Activated CD4-positive, alpha-beta T cell treated with anti-CD3 and anti-CD28 coated beads, Interleukin-2, amount 10 ng/mL, durations not matched to agents 7 days and 5 days (primary cell): ENCODE measurements around the gene FAM131B. TPM values are rescaled to one million over a fixed set of nuclear protein-coding genes. Genes with fewer than 3 reads are reported as not detected.

ENCODE experiments used
- CTCF ChIA-PET: fragments of 350-600 bp; sonication (Branson Sonifier 250); formaldehyde crosslinking; loops from one replicate; lab custom pipeline; 2021; ENCODE audit warnings: antibody characterized with exemption; lab: Charles Lee
- POLR2A ChIA-PET: fragments of 350-600 bp; sonication (Branson Sonifier 250); formaldehyde crosslinking; loops from one replicate; lab custom pipeline; 2021; ENCODE audit warnings: antibody characterized with exemption; lab: Charles Lee
- DNase-seq: peaks from one replicate; pipeline ENCODE4 v3.0.0-alpha.2; 2020
- H3K27ac Mint-ChIP-seq: one replicate; pipeline ENCODE4 v1.8.0; 2021; ENCODE audit warnings: mild to moderate bottlenecking, moderate library complexity, mixed read lengths
- H3K27me3 Mint-ChIP-seq: one replicate; pipeline ENCODE4 v1.8.0; 2021; ENCODE audit warnings: mixed read lengths
- H3K36me3 Mint-ChIP-seq: one replicate; pipeline ENCODE4 v1.8.0; 2021; ENCODE audit warnings: low read depth, mixed read lengths
- H3K4me1 Mint-ChIP-seq: one replicate; pipeline ENCODE4 v1.8.0; 2021; ENCODE audit warnings: mixed read lengths
- H3K4me3 Mint-ChIP-seq: one replicate; pipeline ENCODE4 v1.8.0; 2021; ENCODE audit warnings: mild to moderate bottlenecking, moderate library complexity, mixed read lengths
- H3K9me3 Mint-ChIP-seq: one replicate; pipeline ENCODE4 v1.8.0; 2021; ENCODE audit warnings: mixed read lengths
- total RNA-seq, 2 experiments: library from RNA; stranded (reverse); gene quantifications; one replicate each; pipeline ENCODE4 v1.2.3, GENCODE V29; 2021

The FAM131B gene
- total RNA-seq, 2 experiments from 2014 or later = 0.29 to 0.30 TPM

DNA sequence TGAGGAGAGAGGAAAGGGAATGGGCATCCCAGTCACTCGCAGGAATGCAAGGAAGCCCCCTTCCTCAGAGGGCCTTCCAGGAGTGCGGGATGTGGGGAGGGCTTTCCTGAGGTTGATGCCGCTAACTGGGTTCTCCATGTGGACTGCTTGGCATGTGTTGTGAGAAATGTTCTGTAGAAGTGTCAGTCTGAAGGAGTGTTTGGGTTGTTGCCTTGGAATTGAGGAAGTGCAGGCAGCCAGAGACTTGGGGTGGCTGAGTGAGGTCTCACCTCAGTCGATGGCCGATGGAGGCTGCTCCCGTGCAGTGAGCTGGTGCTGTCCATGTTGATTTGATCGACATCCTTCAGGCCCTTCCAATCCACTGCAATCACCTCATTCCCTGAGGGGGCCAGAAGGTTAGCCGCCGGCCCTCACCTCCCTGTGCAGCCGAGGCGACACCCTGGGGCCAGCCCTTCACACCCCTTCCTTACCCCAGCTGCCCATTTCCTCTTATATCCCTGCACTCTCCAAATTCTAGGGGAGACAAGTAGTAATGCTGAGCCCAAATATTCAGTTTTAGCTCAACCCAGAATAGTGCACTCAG, 2.7 kb downstream of the FAM131B start:
- H3K4me1 Mint-ChIP-seq = peaks cover 8% of the 10 kb centered on the region
- H3K36me3 Mint-ChIP-seq = no peaks in the 10 kb centered on the region
- no peaks in the 10 kb centered on the region for H3K9me3 Mint-ChIP-seq
- no peak for DNase-seq
- H3K27me3 Mint-ChIP-seq = peaks cover 53% of the 10 kb centered on the region
- no peak overlapping the region for H3K27ac Mint-ChIP-seq
- ChIA-PET POLR2A (no interaction called here), CTCF (interaction anchor here (1.1 to 2.3 kb wide), 8 partner anchors 9 to 40 kb away, joined by 3 to 11 read pairs (median 5); no protein-coding TSS in a partner anchor)
- H3K4me3 Mint-ChIP-seq = no peak overlapping the region

GRCh38 chr7:143358626-143359025, 3.9 kb downstream of the FAM131B start:
- peaks cover 8% of the 10 kb centered on the region for H3K4me1 Mint-ChIP-seq
- no peak overlapping the region for H3K27ac Mint-ChIP-seq
- no peak for DNase-seq
- H3K27me3 Mint-ChIP-seq = peaks cover 41% of the 10 kb centered on the region
- ChIA-PET CTCF (interaction anchor here (0.6 to 2.3 kb wide), 3 partner anchors 17 to 201 kb away, joined by 3 to 11 read pairs (median 4); no protein-coding TSS in a partner anchor), POLR2A (interaction anchor here (0.7 kb wide), 1 partner anchor 17 kb away, joined by 3 read pairs; no protein-coding TSS in a partner anchor)
- H3K4me3 Mint-ChIP-seq = no peak overlapping the region
- H3K36me3 Mint-ChIP-seq = no peaks in the 10 kb centered on the region
- no peaks in the 10 kb centered on the region for H3K9me3 Mint-ChIP-seq

GRCh38 chr7:143356414-143357050, 6.0 kb downstream of the FAM131B start:
- no peaks in the 10 kb centered on the region for H3K36me3 Mint-ChIP-seq
- ChIA-PET POLR2A (no interaction called here), CTCF (interaction anchor here (2.0 to 2.1 kb wide), 2 partner anchors 11 to 15 kb away, joined by 5 to 10 read pairs; no protein-coding TSS in a partner anchor)
- no peak overlapping the region for H3K4me3 Mint-ChIP-seq
- H3K27me3 Mint-ChIP-seq = peaks cover 30% of the 10 kb centered on the region
- H3K27ac Mint-ChIP-seq = peak overlapping the region; percentile 51
- no peaks in the 10 kb centered on the region for H3K4me1 Mint-ChIP-seq
- H3K9me3 Mint-ChIP-seq = no peaks in the 10 kb centered on the region
- DNase-seq = no peak

DNA sequence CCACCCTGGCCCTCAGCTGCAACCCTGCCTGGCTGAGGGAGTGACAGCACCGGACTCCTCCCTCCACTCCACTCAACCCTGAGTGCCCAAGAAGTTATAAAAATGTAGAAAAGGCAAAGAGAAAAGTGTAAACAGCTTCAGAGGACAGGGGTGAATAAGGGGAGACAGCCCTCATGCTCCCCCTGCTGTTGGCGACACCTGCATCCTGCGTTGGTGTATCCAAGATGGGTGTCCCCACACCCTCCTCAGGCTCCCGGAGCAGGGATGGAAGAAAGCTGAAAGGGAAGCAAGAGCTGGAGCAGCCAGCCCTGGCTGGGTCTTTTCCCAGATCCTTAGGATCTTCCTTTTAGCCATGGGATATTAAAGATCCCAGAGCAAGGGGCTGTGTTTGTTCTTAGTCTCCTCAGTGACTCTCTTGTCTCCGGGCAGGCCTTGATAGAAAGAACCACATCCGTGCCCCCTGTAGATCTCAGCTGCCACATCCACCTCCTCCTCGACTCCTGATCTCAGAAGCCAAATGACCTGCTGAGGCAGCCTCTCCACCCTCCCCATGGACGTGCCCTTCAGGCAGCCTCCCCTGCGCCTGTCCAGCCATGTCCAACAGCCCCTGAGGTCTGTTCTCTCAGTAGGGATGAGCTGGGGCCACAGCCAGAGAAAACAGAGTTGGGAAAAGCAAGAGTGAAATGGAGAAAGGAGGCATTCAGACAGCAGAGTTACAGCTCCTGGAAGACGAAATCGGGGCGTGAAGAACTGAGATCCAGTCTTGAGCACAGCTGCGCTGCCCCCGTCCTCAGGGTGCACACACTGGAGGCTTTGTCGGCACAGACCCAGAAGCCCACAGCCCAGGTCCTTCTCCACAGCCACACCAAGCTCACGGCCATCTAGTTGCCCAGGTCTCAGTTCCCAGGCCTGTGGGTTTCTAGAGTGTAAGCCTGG, 6.8 kb downstream of the FAM131B start:
- Mint-ChIP-seq H3K27ac (no peak overlapping the region), H3K36me3 (no peaks in the 10 kb centered on the region), H3K4me3 (no peak overlapping the region), H3K27me3 (peaks cover 23% of the 10 kb centered on the region), H3K4me1 (no peaks in the 10 kb centered on the region), H3K9me3 (no peaks in the 10 kb centered on the region)
- POLR2A ChIA-PET = no interaction called here
- CTCF ChIA-PET = interaction anchor here (0.9 to 2.1 kb wide), 5 partner anchors 9 to 15 kb away, joined by 3 to 10 read pairs (median 4); no protein-coding TSS in a partner anchor
- DNase-seq = no peak

- no peak for DNase-seq
- Mint-ChIP-seq H3K27ac (no peak overlapping the region), H3K4me1 (no peaks in the 10 kb centered on the region), H3K9me3 (no peaks in the 10 kb centered on the region), H3K4me3 (no peak overlapping the region), H3K27me3 (peaks cover 16% of the 10 kb centered on the region), H3K36me3 (no peaks in the 10 kb centered on the region)
- ChIA-PET CTCF (interaction anchor here (0.9 to 2.1 kb wide), 4 partner anchors 10 to 14 kb away, joined by 3 to 10 read pairs (median 4); no protein-coding TSS in a partner anchor), POLR2A (no interaction called here)
Measured at GRCh38 chr7:143354965-143355364, 7.5 kb downstream of the FAM131B start.

GRCh38 chr7:143354376-143354775, 8.1 kb downstream of the FAM131B start:
- H3K4me1 Mint-ChIP-seq = no peaks in the 10 kb centered on the region
- peaks cover 10% of the 10 kb centered on the region for H3K27me3 Mint-ChIP-seq
- no peak overlapping the region for H3K4me3 Mint-ChIP-seq
- H3K36me3 Mint-ChIP-seq = no peaks in the 10 kb centered on the region
- CTCF ChIA-PET = interaction anchor here (0.6 to 0.8 kb wide), 3 partner anchors 23 to 38 kb away, joined by 3 read pairs; partner anchors contain the start of gene CLCN1
- POLR2A ChIA-PET = no interaction called here
- H3K9me3 Mint-ChIP-seq = no peaks in the 10 kb centered on the region
- DNase-seq = no peak
- no peak overlapping the region for H3K27ac Mint-ChIP-seq

GRCh38 chr7:143352531-143353002, 9.9 kb downstream of the FAM131B start:
- Mint-ChIP-seq H3K27ac (no peak overlapping the region), H3K4me1 (no peaks in the 10 kb centered on the region), H3K27me3 (peaks cover 14% of the 10 kb centered on the region), H3K4me3 (no peak overlapping the region), H3K36me3 (no peaks in the 10 kb centered on the region), H3K9me3 (no peaks in the 10 kb centered on the region)
- no peak for DNase-seq
- ChIA-PET POLR2A (no interaction called here), CTCF (interaction anchor here (0.6 kb wide), 1 partner anchor 14 kb away, joined by 3 read pairs; no protein-coding TSS in a partner anchor)

GRCh38 chr7:143351574-143351973, 10.9 kb downstream of the FAM131B start:
- Mint-ChIP-seq H3K9me3 (no peaks in the 10 kb centered on the region), H3K36me3 (no peaks in the 10 kb centered on the region), H3K27ac (peak overlapping the region; percentile 41), H3K27me3 (peaks cover 18% of the 10 kb centered on the region), H3K4me1 (no peaks in the 10 kb centered on the region), H3K4me3 (no peak overlapping the region)
- no peak for DNase-seq
- ChIA-PET POLR2A (no interaction called here), CTCF (interaction anchor here (1.5 kb wide), 1 partner anchor 89 kb away, joined by 3 read pairs; no protein-coding TSS in a partner anchor)

- H3K4me1 Mint-ChIP-seq = no peaks in the 10 kb centered on the region
- ChIA-PET POLR2A (no interaction called here), CTCF (interaction anchor here (1.5 kb wide), 1 partner anchor 89 kb away, joined by 3 read pairs; no protein-coding TSS in a partner anchor)
- no peaks in the 10 kb centered on the region for H3K36me3 Mint-ChIP-seq
- H3K27ac Mint-ChIP-seq = no peak overlapping the region
- peaks cover 23% of the 10 kb centered on the region for H3K27me3 Mint-ChIP-seq
- H3K9me3 Mint-ChIP-seq = no peaks in the 10 kb centered on the region
- DNase-seq = no peak
- H3K4me3 Mint-ChIP-seq = no peak overlapping the region
Measured at GRCh38 chr7:143351060-143351459, 11.5 kb downstream of the FAM131B start.

DNA sequence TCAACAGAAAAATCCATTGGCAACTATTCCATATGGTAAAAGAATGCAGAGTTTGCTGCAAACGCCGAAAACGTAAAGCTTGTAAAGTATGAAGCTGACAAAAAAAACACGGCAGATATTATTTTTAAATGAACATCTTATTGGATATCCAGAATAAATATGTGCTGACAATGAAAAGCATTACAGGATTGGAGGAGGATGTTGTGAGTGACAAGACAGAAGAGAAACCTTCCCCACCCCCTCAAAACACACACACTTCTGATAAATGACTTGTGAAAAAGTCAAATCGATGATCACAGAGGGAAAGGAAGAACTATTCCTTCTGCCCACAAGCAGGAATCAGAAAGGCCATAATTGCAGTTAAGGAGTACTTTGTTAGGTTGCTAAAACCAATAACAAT, 14.6 kb downstream of the FAM131B start:
- Mint-ChIP-seq H3K27me3 (peaks cover 30% of the 10 kb centered on the region), H3K36me3 (no peaks in the 10 kb centered on the region), H3K4me3 (no peak overlapping the region), H3K27ac (no peak overlapping the region), H3K4me1 (peaks cover 9% of the 10 kb centered on the region), H3K9me3 (no peaks in the 10 kb centered on the region)
- DNase-seq = no peak
- POLR2A ChIA-PET = no interaction called here
- CTCF ChIA-PET = interaction anchor here (0.6 to 1.5 kb wide), 4 partner anchors 11 to 85 kb away, joined by 3 to 4 read pairs (median 4); partner anchors contain the start of genes FAM131B and GSTK1

DNA sequence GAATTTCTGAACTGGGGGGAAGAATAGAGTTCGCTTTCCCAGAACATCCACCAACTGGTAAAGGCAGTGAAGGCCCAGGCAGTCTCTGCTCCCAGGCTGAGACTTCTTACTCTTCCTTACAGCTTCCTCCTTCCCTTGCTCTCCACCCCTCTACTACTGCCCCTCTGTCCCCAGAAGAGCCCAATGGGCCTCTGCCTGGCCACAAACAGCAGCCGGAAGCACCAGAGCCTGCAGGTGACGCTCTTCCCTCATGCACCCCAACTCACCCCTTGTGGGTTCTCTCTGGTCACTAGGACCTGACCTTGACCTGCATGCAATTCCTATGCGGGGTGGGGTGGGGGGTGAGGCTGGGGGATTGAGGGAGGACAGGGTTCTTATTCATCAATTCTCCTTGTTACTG, 16.5 kb downstream of the FAM131B start:
- DNase-seq = no peak
- CTCF ChIA-PET = interaction anchor here (0.6 to 2.1 kb wide), 14 partner anchors 9 to 131 kb away, joined by 3 to 12 read pairs (median 4); no protein-coding TSS in a partner anchor
- no peaks in the 10 kb centered on the region for H3K9me3 Mint-ChIP-seq
- H3K27ac Mint-ChIP-seq = no peak overlapping the region
- H3K4me1 Mint-ChIP-seq = peaks cover 9% of the 10 kb centered on the region
- POLR2A ChIA-PET = no interaction called here
- H3K27me3 Mint-ChIP-seq = peaks cover 32% of the 10 kb centered on the region
- no peak overlapping the region for H3K4me3 Mint-ChIP-seq
- H3K36me3 Mint-ChIP-seq = no peaks in the 10 kb centered on the region

- Mint-ChIP-seq H3K4me1 (peaks cover 9% of the 10 kb centered on the region), H3K4me3 (peak overlapping the region; percentile 57), H3K27me3 (peaks cover 32% of the 10 kb centered on the region), H3K9me3 (no peaks in the 10 kb centered on the region), H3K27ac (peak overlapping the region; percentile 64), H3K36me3 (no peaks in the 10 kb centered on the region)
- DNase-seq = peak; percentile 67
- CTCF ChIA-PET = interaction anchor here (0.6 to 2.1 kb wide), 15 partner anchors 9 to 130 kb away, joined by 3 to 12 read pairs (median 4); no protein-coding TSS in a partner anchor
- POLR2A ChIA-PET = no interaction called here
Measured at GRCh38 chr7:143345428-143345900, 17.0 kb downstream of the FAM131B start.
